Fibroblast of skin of right biceps (primary cell): ENCODE measurements around the gene PCDH1.

Experiments
- DNase-seq: peaks from one replicate; pipeline ENCODE4 v3.0.0-alpha.2; 2013

PCDH1 gene

DNA sequence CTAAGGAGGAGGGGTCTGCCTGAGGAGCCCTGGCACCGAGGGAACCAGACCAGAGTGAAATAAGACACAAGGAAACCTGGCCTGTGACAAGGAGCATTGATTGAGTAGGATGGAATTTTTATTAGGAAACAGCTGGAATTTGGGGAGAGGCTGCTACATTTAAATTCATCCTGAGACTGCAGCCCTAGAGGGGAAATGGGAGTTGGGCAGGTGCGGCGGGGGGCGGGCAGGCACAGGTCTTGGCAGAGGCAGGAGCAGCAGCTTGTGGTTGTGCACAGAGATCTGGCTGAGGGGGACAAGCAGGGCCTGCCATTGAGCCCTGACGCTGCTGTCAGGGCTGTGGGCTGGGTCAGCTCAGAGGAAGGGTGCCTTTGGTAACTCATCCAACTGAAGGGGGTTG lies 71.6 kb downstream of the PCDH1 start:
- DNase-seq, result no peak

DNA sequence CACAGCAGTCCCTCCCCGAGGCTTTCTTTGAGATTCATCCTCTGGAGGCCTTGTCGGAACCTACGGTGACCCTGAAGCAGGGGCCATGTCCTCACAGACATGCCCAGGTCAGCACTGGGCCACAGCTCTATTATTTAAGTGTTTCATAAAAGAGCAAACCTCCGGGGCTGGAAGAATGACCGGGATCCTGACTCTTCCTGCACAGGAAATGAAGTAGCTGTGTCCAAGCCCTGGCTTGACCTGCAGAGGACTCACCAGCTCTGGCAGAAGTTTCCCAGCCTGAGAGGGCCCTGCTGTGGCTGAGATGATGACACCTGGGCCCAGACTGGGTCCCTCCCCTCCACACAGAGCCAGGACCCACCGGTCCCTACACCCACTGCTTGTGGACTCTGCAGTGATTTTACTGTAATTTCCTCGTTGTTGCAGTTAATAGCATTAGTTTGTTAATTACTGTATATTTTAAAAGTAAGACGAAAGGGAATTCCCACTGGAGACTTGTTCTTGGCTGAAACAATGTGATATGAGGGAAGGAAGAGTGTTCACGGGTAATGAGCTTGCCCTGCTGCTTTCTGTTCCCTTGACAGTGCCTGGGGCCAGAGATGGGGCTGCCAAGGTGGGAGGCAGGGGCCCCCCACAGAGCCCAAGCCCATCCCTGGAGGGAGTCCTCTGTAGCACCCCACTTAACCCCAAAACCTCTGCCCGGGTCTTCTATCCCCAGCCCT lies 72.2 kb downstream of the PCDH1 start:
- no peak for DNase-seq

DNA sequence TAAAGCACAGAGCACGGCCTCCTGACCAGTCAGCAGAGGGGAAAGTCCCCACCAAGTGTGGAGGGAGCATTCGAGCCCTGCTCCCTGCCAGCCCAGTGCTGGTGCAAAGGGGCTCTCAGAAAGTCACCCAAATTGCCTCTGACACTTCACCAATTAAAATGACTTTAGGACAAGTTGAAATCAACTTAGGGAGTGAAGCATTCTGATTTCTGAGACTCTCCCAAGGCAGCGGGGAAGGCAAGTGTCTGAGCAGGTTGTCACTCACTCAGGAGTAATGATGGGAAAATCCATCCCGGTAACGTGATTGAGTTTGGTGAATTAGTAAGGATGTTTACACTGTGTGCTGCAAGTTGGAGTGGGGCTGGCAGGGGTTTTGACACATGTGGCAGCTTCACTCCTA lies 73.7 kb downstream of the PCDH1 start:
- DNase-seq, result no peak
